GM19043 (cell line): ENCODE data around the gene MSL1.

Experiments
- ATAC-seq: cut with Tn5 transposase; IDR thresholded peaks from one replicate; pipeline ENCODE4 v1.9.1; 2021; ENCODE audit warnings: low read depth; ENCODE audit not compliant: unreplicated experiment

Gene MSL1

GRCh38 chr17:40090237-40091119 lies 31.3 kb upstream of the MSL1 start:
- ATAC-seq: no peak

- ATAC-seq: no peak
Measured at GRCh38 chr17:40091691-40092397, 29.9 kb upstream of the MSL1 start.

GRCh38 chr17:40092581-40092980 lies 29.2 kb upstream of the MSL1 start:
- ATAC-seq: no peak

- no peak for ATAC-seq
Measured at GRCh38 chr17:40093005-40093579, 28.7 kb upstream of the MSL1 start.

- ATAC-seq: no peak
Measured at GRCh38 chr17:40093580-40094201, 28.1 kb upstream of the MSL1 start.

- ATAC-seq: no peak
Measured at GRCh38 chr17:40094874-40095273, 26.9 kb upstream of the MSL1 start.

GRCh38 chr17:40095351-40095943 lies 26.3 kb upstream of the MSL1 start:
- no peak for ATAC-seq

- ATAC-seq: peak; percentile 60
Measured at GRCh38 chr17:40095944-40096791, 25.6 kb upstream of the MSL1 start.

- no peak for ATAC-seq
Measured at GRCh38 chr17:40097087-40097486, 24.7 kb upstream of the MSL1 start.

GRCh38 chr17:40097931-40098845 lies 23.6 kb upstream of the MSL1 start:
- no peak for ATAC-seq

GRCh38 chr17:40098846-40099618 lies 22.7 kb upstream of the MSL1 start:
- ATAC-seq: peak; percentile 38

GRCh38 chr17:40099619-40100418 lies 22.0 kb upstream of the MSL1 start:
- no peak for ATAC-seq

- no peak for ATAC-seq
Measured at GRCh38 chr17:40100419-40100668, 21.4 kb upstream of the MSL1 start, which contains the start of gene NR1D1. NR1D1 (minus strand) TSS chr17:40100589; CDS start chr17:40100094, 495 bp downstream.

GRCh38 chr17:40100669-40101366 lies 21.0 kb upstream of the MSL1 start:
- no peak for ATAC-seq

GRCh38 chr17:40101367-40102210 lies 20.2 kb upstream of the MSL1 start:
- ATAC-seq: no peak
